ENCODE results near the gene DCN.
"Not testable (repeated sequence)": the region's sequence is repeated elsewhere in the genome, so short reads cannot be mapped to it uniquely, and the experiment has no call there.

Gene DCN, protein sequence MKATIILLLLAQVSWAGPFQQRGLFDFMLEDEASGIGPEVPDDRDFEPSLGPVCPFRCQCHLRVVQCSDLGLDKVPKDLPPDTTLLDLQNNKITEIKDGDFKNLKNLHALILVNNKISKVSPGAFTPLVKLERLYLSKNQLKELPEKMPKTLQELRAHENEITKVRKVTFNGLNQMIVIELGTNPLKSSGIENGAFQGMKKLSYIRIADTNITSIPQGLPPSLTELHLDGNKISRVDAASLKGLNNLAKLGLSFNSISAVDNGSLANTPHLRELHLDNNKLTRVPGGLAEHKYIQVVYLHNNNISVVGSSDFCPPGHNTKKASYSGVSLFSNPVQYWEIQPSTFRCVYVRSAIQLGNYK

DNA sequence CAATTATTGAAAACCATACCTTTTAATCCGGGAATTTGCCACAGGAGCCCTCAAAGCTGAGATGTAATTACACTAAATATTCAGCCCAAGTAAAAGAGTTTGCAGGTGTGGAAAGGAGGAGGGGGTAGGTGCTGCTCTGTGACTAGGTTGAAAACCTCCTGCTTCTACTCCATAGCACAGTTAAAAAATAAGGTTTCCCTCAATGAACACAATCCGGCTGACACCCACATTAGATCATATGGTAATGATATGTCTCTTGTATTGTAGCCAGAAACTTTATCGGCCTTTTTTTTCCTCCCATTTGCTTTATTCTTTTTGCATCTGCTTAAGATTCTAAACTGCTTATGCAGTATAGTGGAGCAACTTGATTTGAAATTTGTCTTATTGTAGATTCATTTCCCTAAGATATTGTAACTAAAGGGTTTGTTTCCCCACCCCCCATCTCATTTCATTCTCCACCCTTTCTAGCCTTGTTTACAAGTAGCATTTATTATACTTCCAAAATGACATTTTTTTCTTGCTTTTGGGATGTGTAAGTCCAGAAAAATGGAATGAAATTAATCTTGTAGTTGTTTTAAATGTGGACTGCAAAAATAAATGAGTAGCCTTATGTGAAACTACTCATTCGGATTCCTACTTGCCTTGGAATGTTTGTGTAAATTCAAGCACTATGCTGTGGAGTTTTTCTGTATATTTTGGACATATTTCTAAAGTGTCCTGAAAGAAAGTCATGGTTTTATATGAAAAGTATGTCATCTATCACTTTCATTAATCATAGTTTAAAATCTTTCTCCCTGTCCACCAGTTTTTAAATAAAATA is at the start of gene DCN:
Gene DCN (minus strand): TSS at position 182 of the 820 bp plus-strand sequence. CDS start 4,265 bp downstream, outside the sequence.
- no peak for DNase-seq (ENCODE audit: low read depth in 2 of 2)

GRCh38 chr12:91230841-91231240 is 48.2 kb upstream of the DCN start:
- DNase-seq (ENCODE audit: low read depth in 2 of 2), result no peak

- no peak for DNase-seq (ENCODE audit: low read depth in 2 of 2)
Observed at GRCh38 chr12:91226951-91227350, 44.3 kb upstream of the DCN start.

GRCh38 chr12:91225316-91225715 is 42.7 kb upstream of the DCN start:
- DNase-seq (ENCODE audit: low read depth in 2 of 2), result no peak

DNA sequence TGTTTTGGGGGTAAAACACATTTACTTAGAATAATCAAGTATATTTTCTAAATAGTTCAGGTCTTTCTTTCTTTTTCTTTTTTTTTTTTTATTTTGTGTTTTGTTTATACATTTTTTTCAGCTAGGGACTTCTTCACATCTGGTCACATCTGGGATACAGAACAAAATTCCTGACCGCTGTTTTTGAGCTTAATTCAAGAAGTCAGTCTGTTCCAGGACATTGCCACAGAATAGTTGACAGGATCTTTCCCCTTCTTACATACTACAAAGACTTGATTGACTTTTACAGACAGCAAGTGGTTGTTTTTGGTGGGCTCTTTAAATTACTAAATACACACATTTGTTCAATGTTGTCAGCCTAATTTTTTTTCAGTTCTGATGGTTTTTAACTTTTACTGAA is 41.8 kb upstream of the DCN start:
- no peak for DNase-seq (ENCODE audit: low read depth in 2 of 2)

DNA sequence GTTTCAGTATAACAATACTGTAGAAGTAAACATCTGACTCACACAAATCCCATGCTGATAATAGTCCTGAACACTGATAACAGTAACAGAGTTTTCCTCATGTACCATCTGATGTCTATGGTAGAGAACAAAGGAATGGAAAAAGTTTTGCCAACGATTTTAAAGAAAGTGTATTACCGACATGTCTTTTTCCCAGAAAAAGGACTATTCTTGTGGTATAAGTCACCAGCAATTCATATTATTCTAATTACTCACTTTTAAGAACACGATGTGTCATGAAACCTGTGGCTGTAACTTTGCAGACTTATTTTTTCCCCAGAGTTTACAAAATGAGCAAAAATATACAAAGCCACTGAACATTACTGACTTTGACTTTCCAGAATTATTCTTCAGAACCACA is 40.1 kb upstream of the DCN start:
- DNase-seq (ENCODE audit: low read depth in 2 of 2), result no peak

DNA sequence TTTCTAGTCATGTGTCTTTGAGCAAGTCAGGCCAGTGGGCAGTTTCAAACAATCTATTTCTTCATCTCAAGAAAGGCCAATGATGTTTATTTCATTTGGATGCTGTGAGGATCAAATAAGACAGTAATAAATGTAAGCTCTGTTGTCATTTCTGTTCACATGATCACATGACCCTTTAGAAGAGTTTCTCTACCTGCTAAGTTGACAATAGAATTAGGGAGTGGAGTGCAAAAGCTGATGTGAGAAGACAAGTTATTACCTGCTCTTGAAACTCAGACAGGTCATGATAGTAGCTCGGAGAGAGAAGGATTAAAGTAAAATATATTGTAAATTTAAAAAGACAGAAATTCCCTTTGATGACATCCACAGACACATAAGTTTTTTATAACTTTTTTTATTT is 37.3 kb upstream of the DCN start:
- no peak for DNase-seq (ENCODE audit: low read depth in 2 of 2)

- DNase-seq (ENCODE audit: low read depth in 2 of 2), result no peak
Observed at GRCh38 chr12:91219511-91219910, 36.9 kb upstream of the DCN start.

DNA sequence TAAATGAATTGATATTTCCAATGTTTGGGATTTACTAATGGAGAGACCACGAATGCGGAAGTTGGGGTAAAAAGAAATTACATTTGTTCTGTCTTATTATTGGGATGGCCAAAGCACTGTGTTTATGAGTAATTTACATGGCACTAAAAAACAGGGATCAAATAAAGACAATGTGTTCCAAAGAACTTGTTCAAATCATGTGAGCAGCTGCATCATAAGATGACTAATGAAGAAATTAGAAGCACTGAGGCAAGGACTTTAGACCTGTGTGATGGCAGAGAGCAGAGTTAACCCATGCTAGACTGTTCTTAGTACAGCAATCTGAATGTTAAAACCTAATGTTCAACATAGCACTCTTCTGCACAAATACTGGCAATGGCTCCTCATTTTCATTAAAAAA is 34.3 kb upstream of the DCN start:
- no peak for DNase-seq (ENCODE audit: low read depth in 2 of 2)

DNA sequence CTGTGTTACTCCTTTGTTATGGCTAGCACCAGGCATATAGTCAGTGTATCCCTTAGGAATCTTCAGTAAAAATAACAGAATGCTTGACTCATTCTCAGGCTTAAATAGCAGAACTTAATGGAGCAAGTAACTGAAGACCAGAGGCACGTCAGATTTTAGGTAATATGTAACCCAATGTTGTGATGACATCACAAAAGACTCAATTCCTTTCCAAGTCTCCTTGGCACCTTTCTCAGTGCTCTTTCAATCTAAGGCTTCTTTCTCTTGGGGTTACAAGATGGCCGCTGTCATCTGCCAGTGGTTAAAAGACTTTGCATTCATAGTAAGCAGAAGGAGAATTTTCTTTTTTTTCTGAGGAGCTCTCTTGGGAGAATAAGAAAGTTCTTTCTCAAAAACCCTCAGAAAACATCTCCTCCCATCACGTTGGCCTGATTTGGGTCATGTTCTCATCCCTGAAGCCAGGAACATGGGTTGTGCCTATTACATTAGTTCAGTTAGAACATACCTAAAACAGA is 33.4 kb upstream of the DCN start:
- no peak for DNase-seq (ENCODE audit: low read depth in 2 of 2)

- DNase-seq (ENCODE audit: low read depth in 2 of 2), result no peak
Observed at GRCh38 chr12:91211866-91212265, 29.2 kb upstream of the DCN start.

DNA sequence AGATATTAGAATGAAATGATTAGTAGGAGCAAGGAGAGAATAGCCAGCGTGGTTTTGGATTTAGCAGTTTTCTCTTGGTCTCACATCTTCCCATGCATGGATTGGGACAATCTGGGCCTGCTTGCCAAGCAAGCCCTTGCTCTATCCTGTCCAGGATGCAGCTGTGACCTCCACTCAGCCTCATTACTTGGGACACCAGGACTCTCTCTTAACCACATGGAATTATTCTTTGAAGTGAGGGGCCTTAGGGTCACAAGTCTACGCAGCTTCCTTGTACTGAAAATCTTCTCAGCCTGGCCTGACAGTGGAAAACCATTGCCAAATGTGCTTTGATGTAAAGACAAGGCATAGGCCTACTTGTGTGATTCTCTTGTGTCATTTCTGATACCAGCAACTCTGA is 28.0 kb upstream of the DCN start:
- no peak for DNase-seq (ENCODE audit: low read depth in 2 of 2)

- no peak for DNase-seq (ENCODE audit: low read depth in 2 of 2)
Observed at GRCh38 chr12:91210144-91210543, 27.5 kb upstream of the DCN start.

GRCh38 chr12:91207301-91207700 is 24.7 kb upstream of the DCN start:
- not testable (repeated sequence) for DNase-seq (ENCODE audit: low read depth in 2 of 2)

DNA sequence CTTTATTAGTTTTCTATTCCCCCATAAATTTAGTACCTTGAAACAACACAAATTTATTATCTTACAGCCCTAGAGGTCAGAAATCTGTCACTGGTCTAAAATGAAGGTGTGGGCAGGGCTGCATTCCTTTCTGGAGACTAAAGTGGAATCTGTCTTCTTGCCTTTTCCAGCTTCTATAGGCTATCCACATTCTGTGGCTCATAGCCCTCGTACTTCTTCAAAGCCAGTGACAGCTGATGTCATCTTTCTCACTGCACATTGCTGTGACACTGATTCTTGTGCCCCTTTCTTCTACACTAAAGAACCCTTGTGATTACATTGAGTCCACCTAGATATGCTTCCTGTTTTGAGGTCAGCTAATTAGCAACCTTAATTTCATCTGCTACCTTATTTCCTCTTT is 23.2 kb upstream of the DCN start:
- no peak for DNase-seq (ENCODE audit: low read depth in 2 of 2)

DNA sequence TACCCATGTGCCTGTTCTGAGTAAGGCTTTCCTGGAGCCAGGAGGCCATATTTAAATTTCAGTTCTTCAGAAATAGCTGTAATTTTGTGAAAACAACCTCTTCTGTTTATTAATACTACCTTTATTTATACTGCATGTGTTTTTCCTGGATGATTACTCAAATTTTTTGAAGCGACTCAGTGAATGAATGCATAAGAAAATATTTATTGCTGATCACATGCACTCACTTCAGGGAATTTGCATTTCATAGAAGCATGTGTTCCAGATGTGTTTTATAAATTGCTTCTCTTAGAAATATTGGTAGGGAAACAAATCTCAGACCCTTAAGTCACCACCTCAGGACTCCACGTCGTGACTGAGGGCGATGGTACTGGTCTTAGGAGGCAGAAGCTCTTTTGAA is 21.8 kb upstream of the DCN start:
- no peak for DNase-seq (ENCODE audit: low read depth in 2 of 2)

GRCh38 chr12:91203610-91204009 is 21.0 kb upstream of the DCN start:
- DNase-seq (ENCODE audit: low read depth in 2 of 2), result no peak

GRCh38 chr12:91202390-91202789 is 19.8 kb upstream of the DCN start:
- DNase-seq (ENCODE audit: low read depth in 2 of 2), result no peak

- DNase-seq (ENCODE audit: low read depth in 2 of 2), result no peak
Observed at GRCh38 chr12:91196436-91196835, 13.8 kb upstream of the DCN start.

GRCh38 chr12:91194500-91194899 is 11.9 kb upstream of the DCN start:
- DNase-seq (ENCODE audit: low read depth in 2 of 2), result no peak

DNA sequence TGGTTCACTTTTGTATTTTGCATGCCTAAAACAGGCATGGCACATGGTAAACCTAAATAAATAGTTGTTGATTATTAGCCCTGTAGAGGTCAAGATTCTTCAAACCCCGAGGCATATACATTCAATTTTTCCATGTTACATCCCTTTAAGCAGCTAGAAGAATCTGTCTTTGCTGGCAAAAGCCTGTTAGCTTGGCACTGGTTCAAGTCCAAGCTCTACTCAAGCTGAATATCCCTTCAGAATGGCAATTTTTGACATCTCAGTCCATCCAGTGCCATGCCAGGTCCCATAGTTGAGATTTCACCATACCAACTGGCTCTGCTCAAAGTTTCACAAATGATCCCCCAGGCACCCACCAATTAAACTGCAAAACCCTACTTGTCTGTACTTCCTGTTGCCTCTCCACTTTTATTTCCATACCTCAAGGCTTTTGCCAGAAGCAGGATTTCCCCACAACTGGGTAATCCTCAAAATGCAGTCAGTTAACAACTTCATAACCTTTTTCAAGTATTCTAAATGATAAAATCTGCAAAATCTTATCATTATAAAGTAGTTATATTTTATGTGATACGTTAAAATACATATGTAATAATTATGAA is 9.0 kb upstream of the DCN start:
- DNase-seq (ENCODE audit: low read depth in 2 of 2), result no peak

GRCh38 chr12:91189516-91189915 is 6.9 kb upstream of the DCN start:
- DNase-seq (ENCODE audit: low read depth in 2 of 2), result no peak

GRCh38 chr12:91188778-91189177 is 6.2 kb upstream of the DCN start:
- DNase-seq (ENCODE audit: low read depth in 2 of 2), result no peak
